Activated CD4-positive, alpha-beta memory T cell treated with anti-CD3 and anti-CD28 coated beads for 36 hours (primary cell): ENCODE results near the gene BRIX1. TPM values are rescaled to one million over a fixed set of nuclear protein-coding genes. Genes with fewer than 3 reads are reported as not detected.
"Not testable (repeated sequence)": the region's sequence is repeated elsewhere in the genome, so short reads cannot be mapped to it uniquely, and the experiment has no call there.

Experiments used
- CTCF ChIA-PET: fragments of 350-600 bp; sonication (Branson Sonifier 250); formaldehyde crosslinking; loops from one replicate; lab custom pipeline; 2021; ENCODE audit warnings: antibody characterized with exemption, inconsistent platforms; lab: Charles Lee
- POLR2A ChIA-PET: fragments of 350-600 bp; sonication (Branson Sonifier 250); formaldehyde crosslinking; loops from one replicate; lab custom pipeline; 2021; ENCODE audit warnings: antibody characterized with exemption; lab: Charles Lee
- DNase-seq: peaks from one replicate; pipeline ENCODE4 v3.0.0-alpha.2; 2020
- H3K27ac Mint-ChIP-seq: one replicate; pipeline ENCODE4 v1.8.0; 2021; ENCODE audit warnings: mixed read lengths
- H3K27me3 Mint-ChIP-seq: one replicate; pipeline ENCODE4 v1.8.0; 2021; ENCODE audit warnings: mixed read lengths
- H3K36me3 Mint-ChIP-seq: one replicate; pipeline ENCODE4 v1.8.0; 2021; ENCODE audit warnings: mixed read lengths
- H3K4me1 Mint-ChIP-seq: one replicate; pipeline ENCODE4 v1.8.0; 2021; ENCODE audit warnings: low read depth, mixed read lengths
- H3K4me3 Mint-ChIP-seq: one replicate; pipeline ENCODE4 v1.8.0; 2021; ENCODE audit warnings: mild to moderate bottlenecking, mixed read lengths
- H3K9me3 Mint-ChIP-seq: one replicate; pipeline ENCODE4 v1.8.0; 2021; ENCODE audit warnings: mixed read lengths
- intact Hi-C: fragments of 100-400 bp; cut with micrococcal nuclease; formaldehyde crosslinking; loops from one replicate; pipeline ENCODE4 v1.15.1; 2023
- total RNA-seq, 2 experiments: library from RNA; stranded (reverse); gene quantifications; one replicate each; pipeline ENCODE4 v1.2.3, GENCODE V29; 2021

The BRIX1 gene
- total RNA-seq, 2 experiments from 2014 or later: 67.4 to 71.4 TPM

DNA sequence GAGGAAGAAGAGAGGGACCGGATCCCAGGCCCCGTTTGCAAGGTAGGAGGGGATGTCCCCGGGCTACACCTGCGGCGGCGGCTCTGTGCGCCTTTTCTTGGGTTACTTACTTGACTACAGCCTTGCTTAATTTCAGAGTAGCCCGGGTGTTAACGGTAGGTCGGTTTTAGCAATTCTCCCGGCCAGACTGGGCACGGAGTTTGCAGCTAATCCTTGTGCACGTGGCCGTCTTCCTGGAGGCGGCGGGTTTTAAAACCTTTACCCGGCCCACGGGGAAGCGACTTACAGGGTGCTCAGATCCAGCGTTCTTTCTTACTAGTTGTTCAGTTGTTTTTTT lies 313 bp downstream of the BRIX1 start:
- H3K27me3 Mint-ChIP-seq: no peaks in the 10 kb centered on the region
- no peak overlapping the region for H3K4me3 Mint-ChIP-seq
- no peak for DNase-seq
- POLR2A ChIA-PET: interaction anchor here (1.6 to 4.4 kb wide), 4 partner anchors 8 to 77 kb away, joined by 10 to 77 read pairs (median 11); partner anchors contain the start of genes DNAJC21 and TTC23L
- intact Hi-C loops: loop anchor here (1.0 to 10.0 kb wide), 8 partner anchors 8 to 1959 kb away; partner anchors contain the start of genes DNAJC21, NIPBL, RAI14 and TARS1
- peaks cover 23% of the 10 kb centered on the region for H3K4me1 Mint-ChIP-seq
- H3K27ac Mint-ChIP-seq: no peak overlapping the region
- CTCF ChIA-PET: interaction anchor here (0.9 to 6.1 kb wide), 7 partner anchors 8 to 1960 kb away, joined by 3 to 37 read pairs (median 7); partner anchors contain the start of gene DNAJC21
- H3K36me3 Mint-ChIP-seq: peaks cover 46% of the 10 kb centered on the region
- no peaks in the 10 kb centered on the region for H3K9me3 Mint-ChIP-seq

DNA sequence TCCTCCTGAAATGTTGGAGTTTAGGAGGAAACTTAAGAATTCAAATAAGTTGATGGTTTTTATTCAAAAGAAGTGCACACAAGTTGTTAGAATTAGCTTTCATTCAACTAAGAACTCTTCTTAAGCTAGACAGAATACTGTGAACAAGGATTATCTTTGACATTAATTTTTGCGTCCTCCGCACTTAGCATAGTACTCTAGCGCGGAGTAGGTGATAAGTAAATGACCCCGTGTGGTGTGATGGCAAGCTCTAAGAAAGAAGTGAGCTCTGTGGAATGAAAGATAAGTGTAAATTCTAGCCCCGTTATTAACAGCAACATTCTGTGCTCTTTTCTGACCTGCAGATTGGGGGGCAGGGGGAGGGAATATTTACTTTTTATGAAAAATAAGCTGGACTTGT lies 1.0 kb downstream of the BRIX1 start:
- DNase-seq: no peak
- ChIA-PET POLR2A (interaction anchor here (0.7 to 4.4 kb wide), 3 partner anchors 13 to 18 kb away, joined by 3 to 77 read pairs (median 10); partner anchors contain the start of gene DNAJC21), CTCF (interaction anchor here (1.2 to 6.1 kb wide), 3 partner anchors 13 to 393 kb away, joined by 4 to 37 read pairs (median 7); partner anchors contain the start of gene DNAJC21)
- intact Hi-C loops: loop anchor here (5.0 to 10.0 kb wide), 3 partner anchors 216 to 1958 kb away; partner anchors contain the start of genes NIPBL and RAI14
- Mint-ChIP-seq H3K4me1 (peaks cover 25% of the 10 kb centered on the region), H3K27ac (no peak overlapping the region), H3K27me3 (no peaks in the 10 kb centered on the region), H3K9me3 (no peaks in the 10 kb centered on the region), H3K4me3 (no peak overlapping the region), H3K36me3 (peaks cover 44% of the 10 kb centered on the region)

DNA sequence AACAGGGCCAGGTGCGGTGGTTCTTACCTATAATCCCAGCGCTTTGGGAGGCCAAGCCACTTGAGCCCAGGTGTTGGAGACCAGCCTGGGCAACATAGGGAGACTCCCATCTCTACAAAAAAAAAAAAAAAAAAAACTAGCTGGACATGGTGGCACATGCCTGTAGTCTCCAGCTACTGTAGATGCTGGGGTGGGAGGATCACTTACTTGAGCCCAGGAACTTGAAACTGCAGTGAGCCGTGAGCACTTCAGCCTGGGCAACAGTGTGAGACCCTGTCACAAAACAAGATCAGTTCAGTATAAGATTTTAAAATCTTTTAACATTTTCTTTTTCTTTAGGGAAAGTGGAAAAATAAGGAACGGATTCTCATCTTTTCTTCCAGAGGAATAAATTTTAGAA lies 2.5 kb downstream of the BRIX1 start:
- DNase-seq: no peak
- Mint-ChIP-seq H3K36me3 (peaks cover 41% of the 10 kb centered on the region), H3K4me1 (peaks cover 27% of the 10 kb centered on the region), H3K4me3 (no peak overlapping the region), H3K27me3 (no peaks in the 10 kb centered on the region), H3K27ac (peak overlapping the region; percentile 46), H3K9me3 (no peaks in the 10 kb centered on the region)
- ChIA-PET POLR2A (interaction anchor here (4.4 kb wide), 1 partner anchor 12 kb away, joined by 77 read pairs; the partner anchor contains the start of gene DNAJC21), CTCF (interaction anchor here (1.1 to 6.1 kb wide), 2 partner anchors 11 to 15 kb away, joined by 3 to 37 read pairs; partner anchors contain the start of gene DNAJC21)
- intact Hi-C loops: loop anchor here (5.0 to 10.0 kb wide), 3 partner anchors 214 to 1957 kb away; partner anchors contain the start of genes NIPBL and RAI14

DNA sequence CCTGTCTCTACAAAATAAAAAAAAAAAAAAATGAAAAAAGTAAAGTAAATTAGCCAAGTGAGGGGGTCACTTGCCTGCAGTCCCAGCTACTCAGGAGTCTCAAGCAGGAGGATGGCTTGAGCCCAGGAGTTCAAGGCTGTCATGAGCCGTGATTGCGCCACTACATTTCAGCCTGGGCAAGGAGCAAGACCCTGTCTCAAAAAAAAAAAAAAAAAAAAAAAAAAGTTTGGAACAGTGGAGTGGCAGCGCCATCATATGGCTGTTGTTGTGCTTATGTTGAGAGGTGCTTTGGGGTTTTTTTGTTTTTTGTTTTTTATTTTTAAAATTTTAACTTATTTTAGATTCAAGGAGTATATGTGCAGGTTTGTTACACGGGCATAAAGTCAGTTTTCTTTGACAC lies 3.6 kb downstream of the BRIX1 start:
- H3K27me3 Mint-ChIP-seq: no peaks in the 10 kb centered on the region
- intact Hi-C loops: loop anchor here (5.0 to 10.0 kb wide), 3 partner anchors 213 to 1956 kb away; partner anchors contain the start of genes NIPBL and RAI14
- CTCF ChIA-PET: interaction anchor here (6.1 kb wide), 1 partner anchor 10 kb away, joined by 37 read pairs; the partner anchor contains the start of gene DNAJC21
- H3K4me3 Mint-ChIP-seq: no peak overlapping the region
- DNase-seq: no peak
- no peak overlapping the region for H3K27ac Mint-ChIP-seq
- peaks cover 41% of the 10 kb centered on the region for H3K36me3 Mint-ChIP-seq
- POLR2A ChIA-PET: no interaction called here
- H3K9me3 Mint-ChIP-seq: no peaks in the 10 kb centered on the region
- peaks cover 30% of the 10 kb centered on the region for H3K4me1 Mint-ChIP-seq

DNA sequence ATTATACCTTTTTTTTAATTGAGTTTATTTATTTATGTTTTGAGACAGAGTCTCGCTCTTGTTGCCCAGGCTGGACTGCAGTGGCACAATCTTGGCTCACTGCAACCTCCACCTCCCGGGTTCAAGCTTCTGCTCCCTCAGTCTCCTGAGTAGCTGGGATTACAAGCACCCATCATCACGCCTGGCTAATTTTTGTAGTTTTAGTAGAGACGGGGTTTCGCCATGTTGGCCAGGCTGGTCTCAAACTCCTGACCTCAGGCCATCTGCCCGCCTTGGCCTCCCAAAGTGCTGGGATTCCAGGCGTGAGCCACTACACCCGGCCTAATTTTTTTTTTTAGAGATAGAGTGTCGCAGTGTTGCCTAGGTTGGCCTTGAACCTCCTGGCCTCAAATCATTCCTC lies 7.7 kb downstream of the BRIX1 start:
- H3K27me3 Mint-ChIP-seq, H3K9me3 Mint-ChIP-seq, H3K4me3 Mint-ChIP-seq, DNase-seq: not testable (repeated sequence)
- POLR2A ChIA-PET: interaction anchor here (1.6 kb wide), 1 partner anchor 8 kb away, joined by 12 read pairs; the partner anchor contains the start of genes BRIX1 and RAD1
- peaks cover 43% of the 10 kb centered on the region for H3K36me3 Mint-ChIP-seq
- peaks cover 26% of the 10 kb centered on the region for H3K4me1 Mint-ChIP-seq
- intact Hi-C loops: loop anchor here (10.0 kb wide), 1 partner anchor 932 kb away; the partner anchor contains the start of gene IL7R
- peak overlapping the region; percentile 85 for H3K27ac Mint-ChIP-seq
- CTCF ChIA-PET: interaction anchor here (0.8 to 1.5 kb wide), 4 partner anchors 8 to 437 kb away, joined by 4 to 8 read pairs (median 4); partner anchors contain the start of genes BRIX1 and RAD1

DNA sequence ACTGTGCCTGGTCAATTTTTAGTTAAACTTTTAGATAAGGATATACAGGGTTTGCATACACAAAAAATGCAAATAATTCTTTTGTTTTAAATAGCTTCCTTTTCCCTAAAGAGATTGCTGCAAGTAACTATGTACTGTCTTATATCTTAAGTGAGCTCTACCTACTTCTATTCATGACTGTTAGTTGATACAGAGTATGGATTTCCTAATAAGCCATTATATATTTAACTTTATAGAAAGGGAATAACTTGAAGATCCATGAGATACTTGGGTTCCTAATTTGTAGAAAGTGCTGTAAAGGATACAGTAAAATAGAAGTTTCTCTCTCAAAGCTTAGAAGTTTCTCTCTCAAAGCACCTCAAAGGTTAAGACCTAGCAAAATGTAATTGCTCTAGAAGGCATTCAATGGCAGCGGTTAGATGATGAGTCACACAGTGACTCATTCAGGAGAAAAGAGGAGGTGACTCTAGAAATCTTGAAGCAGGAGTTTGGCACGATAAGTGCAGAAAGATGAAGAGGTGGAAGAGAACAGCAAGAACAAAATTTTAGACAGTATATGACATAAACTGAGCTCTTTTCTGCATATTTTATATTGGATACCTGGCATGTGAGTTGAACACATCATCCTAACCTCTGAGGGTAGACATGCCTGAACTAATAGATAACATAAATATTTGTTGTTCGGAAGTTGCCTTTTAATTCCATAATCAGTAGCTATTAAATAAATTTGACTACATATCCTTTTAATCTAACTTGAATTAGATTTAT lies 8.4 kb downstream of the BRIX1 start:
- H3K36me3 Mint-ChIP-seq: peaks cover 39% of the 10 kb centered on the region

DNA sequence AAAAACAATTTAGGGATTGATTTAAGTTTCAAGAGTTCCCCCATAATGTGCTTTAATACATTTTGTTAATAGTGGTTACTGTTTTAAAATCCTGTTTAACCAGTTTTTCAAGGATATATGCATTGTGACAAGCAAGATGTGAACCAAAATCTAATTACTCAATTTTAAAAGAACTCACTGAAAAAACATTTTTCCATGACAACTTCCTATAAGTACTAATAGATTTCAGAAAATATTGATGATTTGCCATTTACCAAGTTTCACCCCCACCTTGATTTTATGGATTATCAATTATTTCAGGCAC lies 8.9 kb downstream of the BRIX1 start:
- no peaks in the 10 kb centered on the region for H3K9me3 Mint-ChIP-seq
- H3K27me3 Mint-ChIP-seq: no peaks in the 10 kb centered on the region
- peak overlapping the region; percentile 85 for H3K27ac Mint-ChIP-seq
- ChIA-PET POLR2A (interaction anchor here (1.6 kb wide), 1 partner anchor 9 kb away, joined by 12 read pairs; the partner anchor contains the start of genes BRIX1 and RAD1), CTCF (interaction anchor here (1.2 to 1.5 kb wide), 2 partner anchors 9 to 438 kb away, joined by 4 to 8 read pairs; partner anchors contain the start of genes BRIX1 and RAD1)
- DNase-seq: no peak
- intact Hi-C loops: loop anchor here (1.0 to 10.0 kb wide), 2 partner anchors 9 to 930 kb away; partner anchors contain the start of genes BRIX1, IL7R and RAD1
- peaks cover 32% of the 10 kb centered on the region for H3K4me1 Mint-ChIP-seq
- no peak overlapping the region for H3K4me3 Mint-ChIP-seq
- peaks cover 39% of the 10 kb centered on the region for H3K36me3 Mint-ChIP-seq

More for the DNA sequence above, 8.4 kb downstream of the BRIX1 start:
- Mint-ChIP-seq H3K27me3 (no peaks in the 10 kb centered on the region), H3K4me3 (peak overlapping the region; percentile 31), H3K9me3 (no peaks in the 10 kb centered on the region), H3K27ac (peak overlapping the region; percentile 85), H3K4me1 (peaks cover 29% of the 10 kb centered on the region)
- ChIA-PET CTCF (interaction anchor here (0.8 to 1.5 kb wide), 4 partner anchors 9 to 438 kb away, joined by 4 to 8 read pairs (median 4); partner anchors contain the start of genes BRIX1 and RAD1), POLR2A (interaction anchor here (1.6 kb wide), 1 partner anchor 9 kb away, joined by 12 read pairs; the partner anchor contains the start of genes BRIX1 and RAD1)
- peak; percentile 42 for DNase-seq
- intact Hi-C loops: loop anchor here (1.0 to 10.0 kb wide), 2 partner anchors 9 to 931 kb away; partner anchors contain the start of genes BRIX1, IL7R and RAD1

DNA sequence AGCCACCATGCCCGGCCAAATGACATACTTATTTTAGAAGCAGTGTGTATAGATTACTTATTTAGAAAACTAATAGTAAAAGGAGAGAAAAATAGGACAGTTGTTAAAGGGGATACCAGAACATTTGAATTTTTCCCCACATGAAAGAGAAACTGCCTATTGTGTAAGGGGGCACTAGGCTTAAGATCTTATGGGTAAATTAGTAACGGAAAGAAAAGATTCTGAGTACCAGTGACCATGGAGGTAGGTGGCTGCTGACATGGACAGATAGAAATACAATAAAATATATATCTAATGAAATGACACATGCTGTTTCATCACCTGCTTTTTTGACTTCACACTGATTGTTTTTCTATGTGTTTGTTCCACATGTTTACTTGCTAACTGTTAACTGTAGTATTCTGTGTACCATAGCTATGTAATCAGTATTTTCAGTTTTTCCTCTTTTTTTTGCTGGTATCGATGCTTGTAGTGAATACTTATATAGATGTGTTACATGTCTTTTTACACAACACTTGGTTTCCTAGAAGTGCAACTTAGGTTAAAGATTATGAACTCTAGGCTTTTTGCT lies 10.9 kb downstream of the BRIX1 start:
- intact Hi-C loops: loop anchor here (5.0 to 10.0 kb wide), 2 partner anchors 919 to 928 kb away; partner anchors contain the start of genes AMACR and IL7R
- ChIA-PET CTCF (no interaction called here), POLR2A (no interaction called here)
- no peak overlapping the region for H3K27ac Mint-ChIP-seq
- H3K36me3 Mint-ChIP-seq: peaks cover 32% of the 10 kb centered on the region
- peaks cover 40% of the 10 kb centered on the region for H3K4me1 Mint-ChIP-seq
- DNase-seq: no peak
- no peaks in the 10 kb centered on the region for H3K27me3 Mint-ChIP-seq
- no peak overlapping the region for H3K4me3 Mint-ChIP-seq
- H3K9me3 Mint-ChIP-seq: no peaks in the 10 kb centered on the region

DNA sequence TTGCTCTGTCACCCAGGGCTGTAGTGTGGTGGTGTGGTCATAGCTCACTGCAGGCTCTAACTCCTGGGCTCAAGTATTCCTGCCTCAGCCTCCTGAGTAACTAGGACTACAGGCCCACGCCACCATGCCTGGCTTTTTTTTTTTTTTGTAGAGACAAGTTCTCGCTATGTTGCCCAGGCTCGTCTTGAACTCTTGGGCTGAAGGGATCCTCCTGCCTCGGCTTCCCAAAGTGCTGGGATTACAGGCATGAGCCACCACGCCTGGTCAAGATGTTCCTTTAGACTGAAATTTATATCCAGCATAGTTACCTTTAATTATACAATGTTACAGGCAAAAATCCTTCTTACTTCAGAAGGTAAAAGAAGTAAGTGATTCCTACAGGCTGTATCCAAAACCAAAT lies 12.3 kb downstream of the BRIX1 start:
- ChIA-PET POLR2A (no interaction called here), CTCF (interaction anchor here (3.1 kb wide), 1 partner anchor 11 kb away, joined by 37 read pairs; the partner anchor contains the start of genes BRIX1 and RAD1)
- intact Hi-C loops: loop anchor here (2.0 to 10.0 kb wide), 4 partner anchors 13 to 1223 kb away; partner anchors contain the start of genes AMACR, BRIX1, IL7R and LMBRD2
- Mint-ChIP-seq H3K27ac (no peak overlapping the region), H3K36me3 (peaks cover 26% of the 10 kb centered on the region), H3K4me3 (no peak overlapping the region), H3K4me1 (peaks cover 39% of the 10 kb centered on the region), H3K9me3 (no peaks in the 10 kb centered on the region), H3K27me3 (no peaks in the 10 kb centered on the region)
- DNase-seq: no peak

DNA sequence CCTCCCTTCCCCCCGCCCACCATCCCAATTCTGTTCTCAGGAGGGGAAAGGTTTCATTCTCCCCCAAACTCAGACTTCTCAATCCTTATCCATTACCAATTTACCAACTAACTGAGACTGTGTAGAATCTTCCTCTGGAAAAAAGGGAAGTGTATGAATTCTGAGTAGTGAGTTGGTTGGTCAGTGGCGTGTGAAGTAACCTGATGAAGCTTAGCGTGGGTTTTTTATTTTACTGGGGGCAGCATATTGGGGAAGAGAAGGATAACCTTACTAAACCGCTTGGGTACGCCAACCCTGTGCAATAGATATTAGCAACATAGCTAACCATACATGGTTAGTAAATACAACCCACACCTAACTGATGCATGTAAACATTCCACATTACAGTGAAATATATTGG lies 12.8 kb downstream of the BRIX1 start:
- no peak for DNase-seq
- peaks cover 26% of the 10 kb centered on the region for H3K36me3 Mint-ChIP-seq
- H3K9me3 Mint-ChIP-seq: no peaks in the 10 kb centered on the region
- peaks cover 38% of the 10 kb centered on the region for H3K4me1 Mint-ChIP-seq
- H3K4me3 Mint-ChIP-seq: no peak overlapping the region
- intact Hi-C loops: loop anchor here (2.0 to 10.0 kb wide), 4 partner anchors 13 to 1223 kb away; partner anchors contain the start of genes AMACR, BRIX1, IL7R and LMBRD2
- no peak overlapping the region for H3K27ac Mint-ChIP-seq
- H3K27me3 Mint-ChIP-seq: no peaks in the 10 kb centered on the region
- ChIA-PET CTCF (interaction anchor here (1.1 to 3.1 kb wide), 3 partner anchors 11 to 996 kb away, joined by 3 to 37 read pairs (median 3); partner anchors contain the start of genes BRIX1 and RAD1), POLR2A (no interaction called here)
